H1 (cell line): ENCODE results near the gene ABCA5.

ENCODE experiments used
- ASH2L ChIP-seq: fragments of 200-600, 300-600 bp; sonication (generic); IDR thresholded peaks from one replicate; pipeline ENCODE4 v1.7.1; 2017; ENCODE audit warnings: low read length
- BCL11A ChIP-seq, 2 experiments: IDR thresholded peaks; one replicate each; pipeline ENCODE4 v1.6.1; 2011; ENCODE audit warnings: low read depth in 2 of 2, low read length in 2 of 2, mild to moderate bottlenecking in 2 of 2
- CEBPB ChIP-seq: IDR thresholded peaks from 2 replicates; pipeline ENCODE4 v1.6.1; 2012; ENCODE audit warnings: low read depth, low read length
- CTBP2 ChIP-seq: IDR thresholded peaks from 2 replicates; pipeline ENCODE4 v1.7.0; 2011; ENCODE audit warnings: borderline replicate concordance, mild to moderate bottlenecking, moderate library complexity, mixed read lengths, low read length; ENCODE audit not compliant: insufficient read depth, insufficient read length
- CTCF ChIP-seq, 3 experiments: IDR thresholded peaks; 1 replicate in 2 of 3; 2 replicates in 1 of 3; pipeline versions ENCODE4 v1.5.1 to v1.6.1; 2011; ENCODE audit warnings: low read length in 3 of 3, mild to moderate bottlenecking in 3 of 3, inconsistent platforms in 2 of 3, low read depth in 1 of 3, moderate library complexity in 1 of 3; ENCODE audit not compliant: insufficient read depth in 1 of 3; ENCODE audit errors: control extremely low read depth in 1 of 3
- EGR1 ChIP-seq: IDR thresholded peaks from 2 replicates; pipeline ENCODE4 v1.6.1; 2011; ENCODE audit warnings: low read depth, low read length, borderline replicate concordance
- EZH2 ChIP-seq: fragments of 200-600 bp; sonication (generic); IDR thresholded peaks from 2 replicates; pipeline ENCODE4 v1.7.1; 2012; ENCODE audit warnings: low read depth, mild to moderate bottlenecking, moderate library complexity, low read length, inconsistent platforms; ENCODE audit not compliant: severe bottlenecking
- GABPA ChIP-seq: IDR thresholded peaks from 2 replicates; pipeline ENCODE4 v1.6.1; 2011; ENCODE audit warnings: mild to moderate bottlenecking, low read length, moderate library complexity, borderline replicate concordance; ENCODE audit not compliant: insufficient read depth
- KDM1A ChIP-seq: fragments of 200-600, 300-600 bp; sonication (generic); IDR thresholded peaks from 2 replicates; pipeline ENCODE4 v1.7.1; 2016; ENCODE audit warnings: mild to moderate bottlenecking, low read length, borderline replicate concordance
- NANOG ChIP-seq: IDR thresholded peaks from 2 replicates; pipeline ENCODE4 v1.6.1; 2011; ENCODE audit warnings: low read length, low read depth, mild to moderate bottlenecking, inconsistent platforms; ENCODE audit not compliant: insufficient read depth, poor library complexity, severe bottlenecking
- POLR2A ChIP-seq, 2 experiments: IDR thresholded peaks; 1 replicate in 1 of 2; 2 replicates in 1 of 2; pipeline ENCODE4 v1.6.1; 2011; ENCODE audit warnings: low read depth in 2 of 2, low read length in 2 of 2, mild to moderate bottlenecking in 2 of 2; ENCODE audit errors: control extremely low read depth in 1 of 2
- SP1 ChIP-seq: IDR thresholded peaks from 2 replicates; pipeline ENCODE4 v1.6.1; 2011; ENCODE audit warnings: low read depth, low read length
- SUZ12 ChIP-seq: fragments of 200-600 bp; sonication (generic); IDR thresholded peaks from 2 replicates; pipeline ENCODE4 v1.6.1; 2012; ENCODE audit warnings: mild to moderate bottlenecking, inconsistent platforms, low read length, moderate library complexity, mixed read lengths
- YY1 ChIP-seq: IDR thresholded peaks from 2 replicates; pipeline ENCODE4 v1.6.1; 2011; ENCODE audit warnings: low read depth, mild to moderate bottlenecking, low read length

GRCh38 chr17:69222707-69223258 is 104.2 kb downstream of the ABCA5 start:
- no peak for TF ChIP-seq CEBPB
- TF ChIP-seq EGR1 = no peak
- TF ChIP-seq NANOG = no peak
- no peak for TF ChIP-seq GABPA
- TF ChIP-seq CTCF (IDR thresholded peaks at IDR 0.05; ENCODE audit: control extremely low read depth in 1 of 3, insufficient read depth in 1 of 3, low read depth in 1 of 3, low read length in 3 of 3) = no peak
- TF ChIP-seq CTBP2 = no peak
- TF ChIP-seq SP1 = no peak
- TF ChIP-seq KDM1A = no peak
- no peak for TF ChIP-seq EZH2
- no peak for TF ChIP-seq SUZ12
- no peak for TF ChIP-seq POLR2A (IDR thresholded peaks at IDR 0.05; ENCODE audit: control extremely low read depth in 1 of 2, low read depth in 2 of 2, low read length in 2 of 2)
- no peak for TF ChIP-seq YY1
- no peak for TF ChIP-seq BCL11A (IDR thresholded peaks at IDR 0.05; ENCODE audit: low read depth in 2 of 2, low read length in 2 of 2)
- TF ChIP-seq ASH2L = no peak
